Posterior vena cava (tissue), 2 donors: ENCODE measurements around the gene P2RX7. TPM values are rescaled to one million over a fixed set of nuclear protein-coding genes. Genes with fewer than 3 reads are reported as not detected.
A peak's percentile ranks its signal among the peaks of the same experiment; 100 is the strongest.

Source experiments
- DNase-seq: peaks from one replicate; pipeline ENCODE4 v3.0.0-alpha.2; 2020; ENCODE audit warnings: low spot score
- intact Hi-C, 2 donors: fragments of 100-400 bp; cut with DNase I; formaldehyde crosslinking; loops; one replicate each; pipeline versions ENCODE4 v1.14.1 to v1.14.2; 2022 to 2023
- total RNA-seq, 2 donors: library from RNA; stranded (reverse); fragmentation: NEBNext Ultra II Directional; extraction: Animal tissue kit (Norgen Biotek cat#: 25700); gene quantifications; one replicate each; pipeline ENCODE4 v1.2.1, GENCODE V29; 2021
- donor health status: DM: yes; HTN: yes; CAD: no.
- donor health status: DM: yes; HTN: yes; CAD: no.

The P2RX7 gene
- total RNA-seq, 2 donors from 2014 or later = 4.5 to 5.0 TPM

DNA sequence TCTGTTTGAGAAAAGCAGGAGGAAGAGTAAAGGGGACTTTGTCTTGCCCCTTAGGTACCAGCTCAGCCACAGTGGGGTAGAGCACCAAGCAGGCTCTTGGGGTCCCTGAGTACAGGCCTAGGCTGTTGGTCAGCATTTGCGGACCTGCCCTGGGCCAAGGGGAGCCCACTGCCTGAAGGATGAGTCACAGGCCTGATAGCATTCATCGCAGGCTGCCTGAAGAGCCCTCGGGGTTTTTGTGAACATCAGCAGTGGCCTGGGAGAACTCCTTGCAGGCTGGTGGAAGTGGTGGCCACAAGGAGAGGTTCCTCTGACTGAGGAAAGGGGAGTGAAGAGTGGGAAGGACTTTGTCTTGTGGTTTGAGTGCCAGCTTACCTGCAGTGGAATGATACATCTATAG lies 25.0 kb upstream of the P2RX7 start:
- intact Hi-C loops = loop anchor here in 1 of 2 donors (5.0 kb wide), 1 partner anchor 525 kb away; the partner anchor contains the start of gene POP5
- no peak for DNase-seq

- intact Hi-C loops = loop anchor here in 1 of 2 donors (5.0 kb wide), 1 partner anchor 526 kb away; the partner anchor contains the start of gene POP5
- DNase-seq = no peak
Observed at GRCh38 chr12:121108492-121108891, 24.2 kb upstream of the P2RX7 start.

DNA sequence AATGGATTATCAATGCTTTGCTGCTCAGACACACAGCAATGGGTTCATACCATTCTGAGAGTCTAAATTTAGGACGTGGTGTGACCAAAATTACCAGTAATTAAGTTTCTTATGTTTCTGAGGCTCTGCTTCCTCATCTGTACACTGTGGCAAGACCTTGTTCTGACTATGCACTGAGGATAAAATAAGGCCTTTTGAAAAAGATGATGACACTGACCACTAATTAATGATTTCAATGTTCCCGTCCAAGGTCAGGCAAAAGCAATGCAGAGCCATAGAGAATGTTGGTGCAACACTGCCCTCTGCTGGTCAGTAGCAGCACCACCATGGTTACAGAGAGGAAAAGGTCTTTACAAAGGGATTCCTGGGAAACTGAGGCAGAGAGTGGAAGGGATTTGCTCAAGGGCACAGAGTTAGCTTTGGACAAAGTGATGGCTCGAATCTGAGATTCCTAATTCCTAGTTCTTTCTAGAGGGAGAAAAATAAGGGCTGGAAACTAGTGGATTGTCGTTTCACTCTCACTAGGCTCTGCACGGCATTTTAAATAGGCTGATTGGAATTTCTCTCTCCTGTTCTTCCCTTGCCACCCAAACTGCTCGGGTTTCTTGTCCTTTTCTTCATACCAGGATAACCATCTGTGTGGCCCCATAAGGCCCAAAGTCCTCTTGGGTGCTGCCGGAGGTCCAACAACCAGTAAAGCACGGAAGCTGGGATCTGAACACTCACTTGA lies 22.3 kb upstream of the P2RX7 start:
- DNase-seq = no peak

GRCh38 chr12:121111684-121112083 lies 21.0 kb upstream of the P2RX7 start:
- no peak for DNase-seq
- intact Hi-C loops = loop anchor here in 1 of 2 donors (10.0 kb wide), 1 partner anchor 123 kb away; no protein-coding TSS in a partner anchor

More for the DNA sequence above, 22.3 kb upstream of the P2RX7 start:
- intact Hi-C loops = loop anchor here in 1 of 2 donors (10.0 kb wide), 1 partner anchor 124 kb away; no protein-coding TSS in a partner anchor

DNA sequence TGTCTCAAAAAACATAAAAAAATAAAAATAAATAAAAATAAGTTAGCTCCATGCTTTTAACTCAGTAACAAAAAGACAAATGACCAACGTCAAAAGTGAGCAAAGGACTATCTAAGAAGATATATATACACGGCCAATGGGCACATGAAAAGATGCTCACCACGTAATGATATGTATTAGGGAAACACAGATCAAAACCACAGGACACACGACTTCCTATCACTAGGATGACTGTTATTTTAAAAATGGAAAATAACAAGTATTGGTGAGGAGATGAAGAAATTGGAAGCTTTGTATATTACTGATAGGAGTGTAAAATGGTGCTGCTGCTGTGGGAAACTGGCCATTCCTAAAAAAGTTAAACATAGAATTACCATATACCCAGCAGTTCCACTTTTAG lies 20.2 kb upstream of the P2RX7 start:
- no peak for DNase-seq

DNA sequence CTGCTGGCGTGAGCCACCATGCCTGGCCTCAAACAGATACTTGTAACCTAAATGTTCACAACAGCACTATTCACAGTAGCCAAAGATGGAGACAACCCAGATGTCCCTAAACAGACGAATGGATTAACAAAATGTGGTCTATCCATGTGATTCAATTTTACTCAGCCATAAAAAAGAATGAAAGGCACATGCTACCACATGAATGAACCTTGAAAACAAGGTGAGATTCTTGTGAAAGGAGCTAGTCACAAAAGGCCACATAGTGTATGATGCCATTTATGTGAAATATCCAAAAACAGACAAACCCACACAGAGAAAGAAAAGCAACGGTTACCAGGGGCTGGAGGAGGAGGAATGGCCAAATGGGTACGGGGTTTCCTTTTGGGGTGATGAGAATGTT lies 19.6 kb upstream of the P2RX7 start:
- DNase-seq = no peak
- intact Hi-C loops = loop anchor here (1.0 to 10.0 kb wide), 2 partner anchors 25 to 122 kb away; no protein-coding TSS in a partner anchor

More for the DNA sequence above, 20.2 kb upstream of the P2RX7 start:
- intact Hi-C loops = loop anchor here in 1 of 2 donors (10.0 kb wide), 1 partner anchor 122 kb away; no protein-coding TSS in a partner anchor

GRCh38 chr12:121114019-121114639 lies 18.5 kb upstream of the P2RX7 start:
- intact Hi-C loops = loop anchor here in 1 of 2 donors (10.0 kb wide), 1 partner anchor 121 kb away; no protein-coding TSS in a partner anchor
- DNase-seq = no peak

DNA sequence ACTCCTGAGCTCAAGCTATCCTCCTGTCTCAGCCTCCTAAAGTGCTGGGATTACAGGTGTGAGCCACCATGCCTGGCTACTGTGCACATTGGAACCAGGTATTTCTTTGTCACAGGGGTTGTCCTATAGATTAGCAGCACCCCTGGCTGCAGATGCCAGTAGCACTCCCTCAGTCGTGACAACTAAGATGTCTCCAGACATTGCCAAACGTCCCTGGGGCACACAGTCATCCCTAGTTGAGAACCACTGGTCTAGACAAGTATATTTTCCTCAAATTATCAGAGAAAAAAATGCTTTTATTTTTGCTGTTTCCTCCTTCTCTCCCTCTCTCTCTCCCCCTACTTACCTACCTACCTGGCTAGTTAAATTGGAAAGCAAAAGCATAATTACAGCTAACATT lies 17.9 kb upstream of the P2RX7 start:
- intact Hi-C loops = loop anchor here in 1 of 2 donors (10.0 kb wide), 1 partner anchor 120 kb away; no protein-coding TSS in a partner anchor
- no peak for DNase-seq

- no peak for DNase-seq
Observed at GRCh38 chr12:121115530-121115929, 17.1 kb upstream of the P2RX7 start.

DNA sequence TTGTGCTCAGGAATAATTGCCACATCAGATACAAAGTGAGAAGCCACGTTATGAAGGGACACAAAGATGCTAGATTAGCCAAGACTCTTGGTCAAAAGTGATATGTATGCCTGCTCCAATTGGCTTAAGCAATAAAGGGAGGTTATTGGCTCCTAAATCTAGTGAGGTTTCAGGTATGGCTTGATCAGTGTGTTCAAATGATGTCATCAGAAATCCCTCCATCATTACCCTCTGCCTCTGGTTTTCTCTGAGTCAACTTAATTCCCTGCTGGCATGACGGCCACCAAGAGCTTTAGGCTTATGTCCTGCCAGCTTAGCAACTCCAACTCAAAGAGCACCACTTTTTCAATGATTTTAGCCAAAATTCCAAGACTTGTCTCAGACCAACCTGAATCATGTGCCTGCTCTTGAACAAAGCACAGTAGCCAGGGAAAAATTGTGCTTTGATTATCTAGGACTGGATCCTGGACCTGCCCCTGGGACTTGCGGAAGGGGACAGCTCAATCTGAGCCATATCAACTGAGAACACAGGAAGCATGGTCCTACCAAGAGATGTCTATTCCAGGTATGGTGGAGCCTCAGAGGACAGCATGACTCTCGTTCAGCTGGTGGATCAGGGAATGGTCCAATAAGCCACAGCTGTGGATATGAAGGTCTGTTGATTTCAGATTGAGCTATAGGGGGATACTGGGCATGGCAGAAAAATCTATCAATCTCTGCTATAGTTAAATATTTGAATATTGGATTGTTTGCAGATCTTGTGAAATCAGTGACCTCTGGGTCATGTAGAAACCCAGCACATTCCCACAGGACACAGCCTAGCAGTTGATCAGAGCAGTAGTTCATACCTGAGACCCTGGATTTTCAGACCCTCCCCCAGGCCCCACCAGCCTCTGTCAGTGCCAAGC lies 16.1 kb upstream of the P2RX7 start:
- intact Hi-C loops = loop anchor here in 1 of 2 donors (10.0 kb wide), 1 partner anchor 118 kb away; no protein-coding TSS in a partner anchor
- DNase-seq = no peak

More at GRCh38 chr12:121115530-121115929, 17.1 kb upstream of the P2RX7 start:
- intact Hi-C loops = loop anchor here in 1 of 2 donors (10.0 kb wide), 1 partner anchor 119 kb away; no protein-coding TSS in a partner anchor

GRCh38 chr12:121117226-121117777 lies 15.4 kb upstream of the P2RX7 start:
- peak; percentile 5 for DNase-seq
- intact Hi-C loops = loop anchor here in 1 of 2 donors (10.0 kb wide), 1 partner anchor 117 kb away; no protein-coding TSS in a partner anchor

GRCh38 chr12:121120323-121120722 lies 12.4 kb upstream of the P2RX7 start:
- DNase-seq = no peak
- intact Hi-C loops = no loop called here

DNA sequence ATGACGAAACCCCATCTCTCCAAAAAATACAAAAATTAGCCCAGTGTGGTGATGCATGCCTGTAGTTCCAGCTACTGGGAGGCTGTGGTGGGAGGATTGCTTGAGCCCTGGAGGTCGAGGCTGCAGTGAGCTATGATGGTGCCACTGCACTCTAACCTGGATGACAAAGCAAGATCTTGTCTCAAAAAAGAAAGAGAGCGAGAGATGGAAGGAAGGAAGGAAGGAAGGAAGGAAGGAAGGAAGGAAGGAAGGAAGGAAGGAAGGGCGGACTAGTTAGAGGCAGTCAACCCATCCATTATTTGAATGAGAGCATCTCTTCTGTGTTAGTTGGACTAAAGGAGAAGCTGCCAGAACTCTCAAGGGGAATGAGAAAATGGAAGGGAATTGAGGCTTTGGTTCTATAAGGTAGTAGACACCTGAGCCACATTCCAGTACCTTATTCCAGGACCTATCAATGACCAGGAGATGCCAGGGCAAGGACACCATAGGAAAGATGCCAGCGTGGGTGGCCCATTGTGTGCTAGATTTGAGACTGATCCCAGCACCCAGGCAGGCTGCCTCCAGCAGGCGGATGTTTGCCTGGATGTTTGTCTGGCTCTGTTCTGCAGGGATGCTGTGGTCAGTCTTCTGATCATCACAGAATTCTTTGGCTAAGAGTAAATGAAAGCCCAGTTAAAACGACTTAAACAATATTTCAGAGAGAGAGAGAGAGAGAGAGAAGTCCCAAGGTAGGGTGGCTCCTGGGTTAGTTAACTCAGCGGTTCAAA lies 11.5 kb upstream of the P2RX7 start:
- intact Hi-C loops = no loop called here
- no peak for DNase-seq

DNA sequence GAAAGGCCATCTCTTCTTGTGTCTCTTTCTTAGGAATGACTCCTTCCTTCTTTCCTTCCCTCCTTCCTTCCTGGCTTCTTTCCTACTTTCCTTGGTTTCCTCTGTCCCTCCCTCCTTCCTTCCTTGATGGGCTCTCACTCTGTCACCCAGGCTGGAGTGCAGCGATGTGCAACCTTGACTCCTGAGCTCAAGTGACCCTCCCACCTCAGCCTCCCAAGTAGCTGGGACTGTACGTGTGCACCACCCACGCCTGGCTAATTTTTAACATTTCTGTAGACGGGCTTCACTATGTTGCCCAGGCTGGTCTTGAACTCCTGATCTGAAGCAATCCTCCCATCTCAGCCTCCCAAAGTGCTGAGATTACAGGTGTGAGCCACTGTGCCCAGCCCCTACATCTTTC lies 10.9 kb upstream of the P2RX7 start:
- no peak for DNase-seq
- intact Hi-C loops = no loop called here

DNA sequence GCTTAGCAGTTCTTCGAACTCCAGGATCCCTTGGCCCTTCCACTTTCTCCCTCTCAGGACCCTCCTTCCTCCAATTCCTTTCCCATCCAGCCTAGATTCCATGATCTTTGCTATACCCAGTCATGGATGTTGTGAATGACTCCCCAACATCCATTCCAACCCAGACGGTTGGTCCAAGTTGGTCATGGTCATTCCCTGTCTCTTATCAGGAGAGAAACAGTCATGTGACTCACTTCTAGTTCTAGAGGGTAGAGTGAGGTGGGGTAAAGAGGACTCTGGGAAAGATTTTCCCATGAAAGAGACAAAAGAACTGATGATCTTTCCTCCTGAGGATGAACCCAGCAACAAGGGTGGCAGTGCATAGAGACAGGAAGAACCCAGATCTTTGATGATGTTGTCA lies 9.2 kb upstream of the P2RX7 start:
- peak; percentile 0 for DNase-seq
- intact Hi-C loops = no loop called here

DNA sequence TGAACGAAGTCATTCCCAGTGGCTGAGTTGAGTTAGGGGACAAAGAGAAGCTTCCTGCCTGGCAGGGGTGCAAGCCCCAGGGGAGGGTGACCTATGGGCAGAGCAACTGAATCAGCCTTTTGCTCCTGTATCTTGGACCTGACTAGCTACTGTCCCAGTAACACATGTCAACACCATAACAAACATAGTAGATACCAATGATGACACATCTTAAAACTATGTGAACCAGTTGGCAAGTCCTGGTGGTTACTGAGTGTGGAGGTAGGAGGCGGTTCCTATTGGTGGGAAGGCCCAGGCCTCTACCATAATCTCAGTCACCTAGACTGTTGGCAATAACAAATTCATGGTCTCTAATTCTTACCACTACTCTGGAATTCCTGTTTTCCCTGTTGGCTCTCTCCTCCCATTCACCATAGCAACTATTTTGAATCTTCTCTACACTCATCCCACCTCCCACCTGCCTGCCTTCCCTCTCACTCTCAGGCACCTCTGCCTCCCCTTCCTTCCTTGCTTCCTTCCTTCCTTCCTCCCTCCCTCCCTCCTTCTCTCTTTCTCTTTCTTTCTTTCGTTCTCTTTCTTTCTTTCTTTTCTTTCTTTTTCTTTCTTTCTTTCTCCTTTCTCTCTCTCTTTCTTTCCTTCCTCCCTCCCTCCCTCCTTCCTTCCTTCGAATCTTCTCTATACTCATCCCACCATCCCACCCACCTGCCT lies 8.1 kb upstream of the P2RX7 start:
- intact Hi-C loops = no loop called here
- DNase-seq = peak; percentile 2

- intact Hi-C loops = no loop called here
- DNase-seq = no peak
Observed at GRCh38 chr12:121127501-121127900, 5.2 kb upstream of the P2RX7 start.
